SK-N-SH (cell line): ENCODE results near the gene COX10.

Experiments
- EP300 ChIP-seq, 2 experiments: IDR thresholded peaks; 2 replicates each; pipeline versions ENCODE4 v1.4.0 to v1.6.1; 2012; ENCODE audit warnings: borderline replicate concordance in 1 of 2, low read depth in 1 of 2, low read length in 1 of 2
- EZH2phosphoT487 ChIP-seq: fragments of 200-600 bp; sonication (generic); IDR thresholded peaks from 2 replicates; pipeline ENCODE4 v1.6.1; 2017; ENCODE audit warnings: low read depth, mixed run types, mild to moderate bottlenecking, antibody characterized with exemption, moderate library complexity, borderline replicate concordance
- SMC3 ChIP-seq: IDR thresholded peaks from 2 replicates; pipeline ENCODE4 v1.6.1; 2012; ENCODE audit warnings: low read depth, low read length, improper control_type of control experiment
- TCF12 ChIP-seq: IDR thresholded peaks from 2 replicates; pipeline ENCODE4 v1.4.0; 2012
- TF ChIP-seq, protein P1 (sequence below): fragments of 200-600 bp; sonication (generic); IDR thresholded peaks from 2 replicates; pipeline ENCODE4 v1.6.1; 2017; ENCODE audit warnings: antibody characterized with exemption, mild to moderate bottlenecking, moderate library complexity

DNA sequence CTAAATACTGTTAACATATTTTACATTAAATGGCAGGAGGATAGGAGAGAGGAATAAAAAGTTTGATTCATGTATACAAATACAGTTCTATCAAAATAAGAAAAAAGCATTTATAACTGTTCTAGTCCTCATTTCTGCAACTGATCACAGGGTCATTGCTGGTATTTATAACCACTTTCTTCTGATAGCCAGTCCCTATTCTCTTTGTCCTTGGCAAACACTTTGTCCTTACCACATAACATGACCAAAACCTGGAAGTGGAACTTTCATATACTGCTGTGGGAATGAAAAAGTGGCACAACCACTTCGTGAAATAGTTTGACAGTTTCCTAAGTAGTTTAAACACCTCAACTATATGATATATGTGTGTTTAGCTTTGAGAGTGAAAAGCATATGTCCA, 84.1 kb downstream of the COX10 start:
- TF ChIP-seq, protein P1, sequence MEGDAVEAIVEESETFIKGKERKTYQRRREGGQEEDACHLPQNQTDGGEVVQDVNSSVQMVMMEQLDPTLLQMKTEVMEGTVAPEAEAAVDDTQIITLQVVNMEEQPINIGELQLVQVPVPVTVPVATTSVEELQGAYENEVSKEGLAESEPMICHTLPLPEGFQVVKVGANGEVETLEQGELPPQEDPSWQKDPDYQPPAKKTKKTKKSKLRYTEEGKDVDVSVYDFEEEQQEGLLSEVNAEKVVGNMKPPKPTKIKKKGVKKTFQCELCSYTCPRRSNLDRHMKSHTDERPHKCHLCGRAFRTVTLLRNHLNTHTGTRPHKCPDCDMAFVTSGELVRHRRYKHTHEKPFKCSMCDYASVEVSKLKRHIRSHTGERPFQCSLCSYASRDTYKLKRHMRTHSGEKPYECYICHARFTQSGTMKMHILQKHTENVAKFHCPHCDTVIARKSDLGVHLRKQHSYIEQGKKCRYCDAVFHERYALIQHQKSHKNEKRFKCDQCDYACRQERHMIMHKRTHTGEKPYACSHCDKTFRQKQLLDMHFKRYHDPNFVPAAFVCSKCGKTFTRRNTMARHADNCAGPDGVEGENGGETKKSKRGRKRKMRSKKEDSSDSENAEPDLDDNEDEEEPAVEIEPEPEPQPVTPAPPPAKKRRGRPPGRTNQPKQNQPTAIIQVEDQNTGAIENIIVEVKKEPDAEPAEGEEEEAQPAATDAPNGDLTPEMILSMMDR: no peak
- TF ChIP-seq EZH2phosphoT487 (no peak), SMC3 (no peak), EP300 (IDR thresholded peaks at IDR 0.05; ENCODE audit: borderline replicate concordance in 1 of 2, low read depth in 1 of 2, low read length in 1 of 2) (no peak), TCF12 (no peak)
